ENCODE results near the gene SKAP1.
"Not testable (repeated sequence)": the region's sequence is repeated elsewhere in the genome, so short reads cannot be mapped to it uniquely, and the experiment has no call there.

Gene SKAP1

DNA sequence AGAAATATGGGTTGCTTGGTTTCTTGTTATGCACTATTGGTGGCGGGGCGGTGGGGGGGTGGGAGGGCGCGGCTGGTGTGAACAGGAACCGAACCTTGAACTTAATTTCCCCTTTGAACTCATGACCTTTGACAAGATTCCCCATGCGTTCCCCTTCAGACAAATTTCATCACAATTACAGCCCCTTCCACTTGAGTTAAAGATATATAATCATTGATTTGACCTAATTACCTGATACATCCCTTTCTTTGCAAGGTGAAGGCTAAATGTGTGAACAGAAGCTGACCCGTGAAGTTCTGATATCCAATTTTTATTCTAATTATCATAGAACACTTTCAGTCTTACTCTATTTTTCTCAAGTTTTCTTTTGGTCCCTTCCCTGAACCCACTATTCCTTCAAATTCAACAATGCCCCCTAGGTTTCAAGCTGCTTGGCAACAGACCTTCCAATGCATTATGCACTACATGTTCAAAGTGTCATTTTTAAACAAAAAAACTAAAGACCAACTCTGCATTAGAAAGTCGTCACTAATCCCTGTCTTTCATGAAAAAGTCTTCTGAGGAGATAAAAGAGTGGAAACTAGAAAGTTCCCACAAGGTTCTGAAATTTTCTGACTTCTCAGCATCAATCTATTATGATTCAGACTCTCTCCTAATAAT, 116.8 kb downstream of the SKAP1 start:
- DNase-seq: no peak

GRCh38 chr17:48311324-48311723, 118.7 kb downstream of the SKAP1 start:
- DNase-seq: no peak

DNA sequence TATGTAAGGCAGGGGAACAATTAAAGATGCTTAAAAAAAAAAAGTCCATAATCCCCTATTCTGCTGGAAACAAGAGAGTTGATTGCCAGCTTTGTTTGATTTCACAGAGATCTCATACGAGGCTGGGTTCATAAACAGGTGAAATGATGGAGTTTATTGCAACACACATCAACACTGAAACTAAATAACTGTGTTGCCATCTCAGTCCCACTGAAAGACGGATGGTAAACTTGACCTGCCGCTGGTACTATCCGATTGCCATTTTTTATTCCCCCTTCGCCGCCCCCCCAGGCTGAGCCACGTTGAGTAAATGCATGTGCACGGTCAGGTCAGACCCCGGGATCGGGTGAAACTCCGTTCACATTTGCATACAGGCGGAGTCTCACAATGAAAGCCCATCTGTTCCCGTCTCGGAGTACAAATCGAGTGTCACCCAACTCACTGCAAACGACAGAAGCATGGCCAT, 119.2 kb downstream of the SKAP1 start:
- DNase-seq: peak; percentile 96

DNA sequence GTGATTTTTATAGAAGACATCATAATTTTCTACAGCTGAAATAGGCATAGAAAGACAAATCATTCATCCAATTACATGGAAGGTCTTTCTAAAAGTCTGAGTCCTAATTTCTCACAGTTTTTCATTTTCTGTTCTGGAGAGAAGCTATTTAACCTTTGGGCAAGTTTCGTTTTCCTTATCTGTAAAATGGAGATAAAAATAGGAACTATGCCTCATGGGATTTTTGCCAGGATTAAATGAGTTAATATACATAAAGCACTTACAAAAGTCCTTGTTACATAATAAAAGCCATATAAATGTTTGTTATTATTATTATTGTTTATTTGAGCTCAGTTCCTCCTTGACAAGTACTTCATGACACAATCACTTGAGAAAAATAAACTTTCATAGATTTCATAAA, 121.4 kb downstream of the SKAP1 start:
- DNase-seq: no peak

- peak; percentile 47 for DNase-seq
Measured at GRCh38 chr17:48307814-48308411, 122.1 kb downstream of the SKAP1 start.

- DNase-seq: no peak
Measured at GRCh38 chr17:48307255-48307654, 122.8 kb downstream of the SKAP1 start.

DNA sequence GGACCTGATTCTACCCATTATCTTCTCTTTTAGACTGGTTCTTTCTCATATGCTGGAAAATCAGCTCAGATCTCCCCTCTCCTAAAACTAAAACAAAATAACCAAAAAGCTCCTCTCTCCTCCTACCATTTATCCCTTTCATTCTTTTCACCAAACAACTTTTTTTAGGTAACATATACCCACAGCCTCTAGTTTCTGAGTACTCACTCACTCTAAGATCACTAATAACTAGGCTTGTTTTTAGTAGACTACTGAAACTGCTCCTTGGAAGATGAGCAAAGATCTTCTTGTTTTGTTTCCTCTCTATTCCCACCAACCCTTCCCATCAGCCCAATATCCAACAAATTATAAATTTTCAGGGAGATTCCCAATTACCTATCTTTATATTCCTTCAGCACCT, 129.0 kb downstream of the SKAP1 start:
- no peak for DNase-seq

GRCh38 chr17:48299760-48300159, 130.3 kb downstream of the SKAP1 start:
- DNase-seq: no peak

- no peak for DNase-seq
Measured at GRCh38 chr17:48297825-48298224, 132.2 kb downstream of the SKAP1 start.

GRCh38 chr17:48296453-48296852, 133.6 kb downstream of the SKAP1 start:
- DNase-seq: no peak

DNA sequence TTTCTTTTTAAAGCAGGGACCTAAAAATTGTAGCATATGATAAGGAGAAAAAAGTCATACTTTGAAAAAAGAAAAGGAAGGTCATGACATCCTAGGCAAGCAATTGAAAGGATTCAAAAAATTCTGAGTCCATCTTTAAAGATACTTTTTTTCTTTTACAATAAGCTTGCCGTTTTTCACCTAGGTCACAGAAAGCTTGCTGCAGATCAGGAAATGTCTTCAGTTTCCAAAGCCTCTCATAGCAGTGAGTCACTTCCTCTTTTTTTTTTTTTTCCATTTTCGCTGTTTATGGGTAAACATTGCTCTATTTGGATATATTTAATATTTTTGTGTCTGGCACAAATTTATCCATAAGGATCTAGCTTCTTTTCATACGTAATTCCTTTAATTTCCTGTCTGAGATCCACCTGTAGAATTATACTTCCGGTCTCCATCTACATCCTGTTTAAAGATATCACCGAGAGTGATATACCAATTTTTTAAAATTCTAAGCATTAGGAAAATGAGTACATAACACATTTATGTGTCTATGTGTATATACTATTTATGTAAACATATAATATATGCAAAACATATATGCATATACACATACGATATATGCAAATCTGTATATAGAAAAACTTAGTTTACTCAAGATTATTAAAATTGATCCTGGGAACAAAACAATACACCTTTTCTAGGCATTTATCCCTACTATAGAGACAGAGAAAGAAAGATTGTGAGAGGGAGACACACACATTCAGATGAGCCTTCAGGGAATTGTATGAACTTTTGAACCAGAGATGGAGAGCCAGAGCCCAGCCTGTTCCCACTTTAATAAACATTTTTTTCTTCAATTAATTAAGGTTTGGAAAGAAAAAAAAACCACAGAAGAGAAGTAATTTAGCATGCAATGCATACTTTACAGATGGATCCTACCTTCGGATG, 134.4 kb downstream of the SKAP1 start:
- peak; percentile 28 for DNase-seq

- no peak for DNase-seq
Measured at GRCh38 chr17:48294806-48295361, 135.1 kb downstream of the SKAP1 start.

DNA sequence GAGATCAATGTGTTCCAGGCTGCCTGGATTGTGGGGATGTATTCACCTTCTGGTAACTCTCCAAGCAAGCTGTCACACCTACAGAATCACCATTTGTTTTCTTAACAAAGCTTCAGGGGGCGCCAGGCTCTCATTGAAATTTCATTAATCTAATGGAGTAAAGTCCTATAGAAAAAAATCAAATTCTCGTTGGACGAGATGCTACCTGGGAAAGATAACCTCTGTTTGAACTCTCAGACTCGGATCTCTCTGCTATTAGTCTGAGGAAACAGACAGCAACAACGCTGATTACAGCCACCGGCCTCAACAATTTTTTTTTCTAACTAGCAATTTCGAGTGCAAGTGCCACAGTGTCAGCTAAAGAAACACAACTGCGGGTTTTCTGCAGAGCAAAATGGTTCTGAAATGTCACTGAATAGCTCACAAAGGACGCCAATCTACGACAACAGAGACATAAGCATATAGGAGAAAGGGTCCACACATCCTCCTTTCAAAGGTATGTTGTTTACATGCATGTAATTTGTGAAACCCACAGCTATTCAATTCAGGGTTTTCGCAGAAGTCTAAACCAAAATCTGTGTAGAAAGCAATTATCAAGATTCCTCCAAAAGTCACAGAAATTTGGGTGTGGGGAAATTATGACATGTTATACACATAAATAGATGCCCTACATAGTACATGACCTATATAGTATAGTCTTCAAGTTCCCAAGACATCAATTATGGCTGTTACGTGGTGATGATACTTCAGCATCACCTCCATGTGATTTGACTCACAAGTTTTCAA, 135.8 kb downstream of the SKAP1 start:
- DNase-seq: no peak

DNA sequence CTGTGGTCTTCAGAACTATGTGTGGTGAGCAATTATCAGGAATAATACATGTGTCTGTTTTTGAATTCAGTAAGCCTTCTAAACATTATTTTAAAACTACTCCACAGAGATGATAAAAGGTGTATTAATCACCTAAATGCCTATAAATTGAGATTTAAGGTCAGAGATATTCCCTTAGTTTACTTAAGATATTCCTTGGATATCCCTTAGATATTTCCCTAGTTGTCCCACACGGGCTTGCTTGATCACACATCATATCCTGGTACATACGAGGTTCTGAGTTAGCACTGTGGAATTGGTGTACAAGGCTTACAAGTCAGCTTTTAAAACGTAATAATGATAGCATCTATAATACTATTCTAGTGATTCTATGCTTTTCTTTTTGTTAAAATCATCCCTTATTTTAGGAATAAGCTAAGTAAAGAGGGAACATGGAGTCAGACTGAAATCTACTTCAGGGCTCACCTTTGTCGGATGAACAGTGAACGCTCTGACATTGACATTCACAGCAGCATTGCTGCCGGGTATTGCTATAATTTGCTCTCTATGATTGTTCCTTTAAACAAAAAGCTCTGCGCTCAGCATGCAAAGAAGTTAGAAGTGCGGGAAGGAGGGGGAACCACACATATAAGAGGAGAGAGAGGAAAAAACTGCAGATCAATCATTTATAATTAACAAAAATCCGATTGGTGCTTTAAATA, 136.5 kb downstream of the SKAP1 start:
- no peak for DNase-seq

GRCh38 chr17:48290378-48290777, 139.6 kb downstream of the SKAP1 start:
- DNase-seq: no peak

DNA sequence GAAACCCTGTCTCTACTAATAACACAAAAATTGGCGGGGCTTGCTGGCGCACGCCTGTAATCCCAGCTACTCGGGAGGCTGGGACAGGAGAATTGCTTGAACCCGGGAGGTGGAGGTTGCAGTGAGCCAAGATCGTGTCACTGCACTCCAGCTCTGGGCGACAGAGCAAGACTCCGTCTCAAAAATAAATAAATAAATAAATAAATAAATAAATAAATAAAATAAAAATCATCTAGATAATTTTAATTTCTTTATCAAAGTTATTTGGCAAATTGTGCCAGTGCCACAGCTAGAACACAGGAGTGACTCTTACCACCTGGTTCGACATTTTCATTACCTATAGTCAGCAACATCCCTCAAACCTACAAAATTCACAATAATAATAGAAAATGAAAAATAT, 143.1 kb downstream of the SKAP1 start:
- not testable (repeated sequence) for DNase-seq

GRCh38 chr17:48285614-48286013, 144.4 kb downstream of the SKAP1 start:
- DNase-seq: no peak

- DNase-seq: no peak
Measured at GRCh38 chr17:48283907-48284306, 146.1 kb downstream of the SKAP1 start.

DNA sequence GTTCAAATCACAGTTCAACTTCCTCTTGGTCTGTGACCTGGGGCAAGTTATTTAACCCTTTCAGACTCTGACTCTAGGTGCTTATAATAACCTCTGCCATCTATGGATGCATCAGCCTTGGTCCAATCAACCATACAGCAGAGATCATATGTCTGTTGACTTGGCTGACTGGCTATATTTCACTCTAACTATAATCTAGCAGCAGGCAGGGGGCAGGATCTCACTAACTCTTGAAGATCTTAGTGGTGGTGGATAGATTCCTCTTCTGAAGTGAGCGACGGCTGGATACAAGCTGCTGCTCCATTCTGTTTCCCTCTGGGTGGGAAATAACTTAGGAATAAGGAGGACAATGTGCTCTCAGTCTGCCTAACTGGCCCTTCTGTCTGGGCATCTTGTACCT, 146.6 kb downstream of the SKAP1 start:
- DNase-seq: no peak

DNA sequence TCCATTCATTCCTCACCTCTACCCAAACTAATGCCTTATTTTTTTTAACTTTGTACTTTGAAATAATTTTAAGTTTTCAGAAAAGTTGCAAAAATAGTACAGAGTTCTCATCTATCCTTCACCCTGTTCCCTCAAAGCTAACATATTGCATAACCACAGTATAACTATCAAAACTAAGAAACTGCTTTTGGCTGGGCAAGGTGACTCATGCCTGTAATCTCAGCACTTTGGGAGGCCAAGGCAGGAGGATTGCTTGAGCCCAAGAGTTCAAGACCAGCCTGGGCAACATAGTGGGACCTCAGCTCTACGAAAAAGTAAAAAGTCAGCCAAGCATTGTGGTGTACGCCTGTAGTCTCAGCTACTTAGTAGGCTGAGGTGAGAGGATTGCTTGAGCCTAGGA, 147.7 kb downstream of the SKAP1 start:
- DNase-seq: no peak

DNA sequence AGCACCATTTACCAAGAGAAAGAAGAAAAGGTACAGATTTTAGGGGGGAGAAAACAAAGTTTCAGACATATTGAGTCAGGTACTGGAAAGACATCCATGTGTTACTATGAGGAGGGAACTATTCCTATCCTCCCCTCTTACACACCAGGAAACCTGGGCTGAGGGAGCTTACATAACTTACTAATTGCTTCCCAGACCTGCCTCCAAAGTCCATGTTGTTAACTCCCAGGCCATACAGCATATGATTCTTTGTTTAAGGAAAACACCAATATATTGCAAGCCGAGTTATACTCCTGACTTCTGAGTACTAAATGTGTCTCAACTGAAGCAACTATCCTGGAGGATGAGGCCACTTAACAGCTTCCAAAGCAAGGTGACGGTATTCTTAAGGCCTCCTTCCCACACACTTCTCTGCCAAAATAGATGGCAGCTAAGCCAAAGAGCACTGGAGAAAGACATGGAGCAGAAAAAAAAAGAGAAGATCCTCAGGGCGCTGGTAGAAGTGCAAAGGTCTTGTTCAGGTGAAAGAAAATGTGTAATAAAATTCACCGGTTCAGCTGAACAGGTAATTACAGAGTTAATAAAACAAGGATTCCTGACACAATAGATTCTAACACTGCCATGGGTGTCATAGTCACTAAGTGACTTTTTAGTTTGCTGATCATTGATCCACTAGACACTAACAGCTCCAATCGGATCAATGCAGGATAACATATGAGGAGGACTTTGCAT, 151.1 kb downstream of the SKAP1 start:
- no peak for DNase-seq
